GDM1 (cell line): ENCODE results near the gene ROCK2.
"Not testable (repeated sequence)": the region's sequence is repeated elsewhere in the genome, so short reads cannot be mapped to it uniquely, and the experiment has no call there.

Experiments used
- DNase-seq: peaks from one replicate; lab custom pipeline; 2025; lab: John Stamatoyannopoulos, UW

The ROCK2 gene

GRCh38 chr2:11340717-11341116, 3.7 kb downstream of the ROCK2 start:
- DNase-seq, result no peak

GRCh38 chr2:11339508-11340083, 4.8 kb downstream of the ROCK2 start:
- no peak for DNase-seq

- no peak for DNase-seq
Measured at GRCh38 chr2:11338580-11338979, 5.9 kb downstream of the ROCK2 start.

GRCh38 chr2:11337909-11338308, 6.5 kb downstream of the ROCK2 start:
- DNase-seq, result no peak

- DNase-seq, result no peak
Measured at GRCh38 chr2:11336189-11336588, 8.2 kb downstream of the ROCK2 start.

GRCh38 chr2:11333427-11334183, 10.8 kb downstream of the ROCK2 start:
- DNase-seq, result no peak

- no peak for DNase-seq
Measured at GRCh38 chr2:11332596-11332995, 11.8 kb downstream of the ROCK2 start.

- no peak for DNase-seq
Measured at GRCh38 chr2:11330457-11331142, 13.8 kb downstream of the ROCK2 start.

GRCh38 chr2:11329776-11330175, 14.7 kb downstream of the ROCK2 start:
- no peak for DNase-seq

GRCh38 chr2:11328522-11328921, 15.9 kb downstream of the ROCK2 start:
- DNase-seq, result not testable (repeated sequence)

- no peak for DNase-seq
Measured at GRCh38 chr2:11327871-11328270, 16.6 kb downstream of the ROCK2 start.

GRCh38 chr2:11326677-11327211, 17.7 kb downstream of the ROCK2 start:
- no peak for DNase-seq

- no peak for DNase-seq
Measured at GRCh38 chr2:11325961-11326676, 18.3 kb downstream of the ROCK2 start.

- no peak for DNase-seq
Measured at GRCh38 chr2:11321847-11322246, 22.6 kb downstream of the ROCK2 start.

GRCh38 chr2:11320698-11321492, 23.5 kb downstream of the ROCK2 start:
- DNase-seq, result no peak

GRCh38 chr2:11319939-11320338, 24.5 kb downstream of the ROCK2 start:
- no peak for DNase-seq

- no peak for DNase-seq
Measured at GRCh38 chr2:11315074-11315705, 29.2 kb downstream of the ROCK2 start.

GRCh38 chr2:11314487-11314886, 29.9 kb downstream of the ROCK2 start:
- DNase-seq, result no peak

- no peak for DNase-seq
Measured at GRCh38 chr2:11312770-11313471, 31.5 kb downstream of the ROCK2 start.

- no peak for DNase-seq
Measured at GRCh38 chr2:11311543-11311942, 32.9 kb downstream of the ROCK2 start.
